SKM-1 (cell line): ENCODE results near the gene SORL1.

ENCODE experiments used
- DNase-seq: peaks from one replicate; lab custom pipeline; 2025; ENCODE audit not compliant: unreplicated experiment; lab: John Stamatoyannopoulos, UW

SORL1 gene

GRCh38 chr11:121654259-121654842 lies 202.2 kb downstream of the SORL1 start:
- DNase-seq, result no peak

- no peak for DNase-seq
These were observed 202.9 kb downstream of the SORL1 start for GRCh38 chr11:121654843-121655536.

- peak; percentile 61 for DNase-seq
These were observed 203.6 kb downstream of the SORL1 start for GRCh38 chr11:121655537-121656327.

- DNase-seq, result no peak
These were observed 204.4 kb downstream of the SORL1 start for GRCh38 chr11:121656328-121657090.

GRCh38 chr11:121657146-121657545 lies 205.0 kb downstream of the SORL1 start:
- DNase-seq, result no peak

- no peak for DNase-seq
These were observed 207.7 kb downstream of the SORL1 start for GRCh38 chr11:121659811-121660210.

GRCh38 chr11:121661880-121662486 lies 209.9 kb downstream of the SORL1 start:
- no peak for DNase-seq

- DNase-seq, result no peak
These were observed 212.0 kb downstream of the SORL1 start for GRCh38 chr11:121664144-121664543.

- DNase-seq, result no peak
These were observed 213.2 kb downstream of the SORL1 start for GRCh38 chr11:121665206-121665838.

- no peak for DNase-seq
These were observed 215.7 kb downstream of the SORL1 start for GRCh38 chr11:121667836-121668235.

- DNase-seq, result no peak
These were observed 217.3 kb downstream of the SORL1 start for GRCh38 chr11:121669422-121669821.

GRCh38 chr11:121670266-121670665 lies 218.2 kb downstream of the SORL1 start:
- DNase-seq, result no peak

- DNase-seq, result no peak
These were observed 218.7 kb downstream of the SORL1 start for GRCh38 chr11:121670805-121671282.

- DNase-seq, result no peak
These were observed 219.4 kb downstream of the SORL1 start for GRCh38 chr11:121671283-121672168.

- no peak for DNase-seq
These were observed 220.7 kb downstream of the SORL1 start for GRCh38 chr11:121672630-121673487.

GRCh38 chr11:121681550-121682268 lies 229.6 kb downstream of the SORL1 start:
- DNase-seq, result no peak
